Activated CD8-positive, alpha-beta memory T cell treated with anti-CD3 and anti-CD28 coated beads for 1 hour (primary cell): ENCODE results near the gene LIPA.
"Not testable (repeated sequence)": the region's sequence is repeated elsewhere in the genome, so short reads cannot be mapped to it uniquely, and the experiment has no call there.

Experiments
- DNase-seq, 2 donors: peaks; one replicate each; pipeline ENCODE4 v3.0.0-alpha.2; 2020; ENCODE audit warnings: low read depth in 1 of 2; ENCODE audit errors: extremely low read depth in 1 of 2

Gene LIPA

GRCh38 chr10:89171263-89171872, 80.2 kb downstream of the LIPA start:
- DNase-seq: no peak

- DNase-seq: not testable (repeated sequence)
These were observed 83.1 kb downstream of the LIPA start for GRCh38 chr10:89168354-89168900.

GRCh38 chr10:89167915-89168314, 83.7 kb downstream of the LIPA start:
- no peak for DNase-seq

GRCh38 chr10:89165923-89166322, 85.7 kb downstream of the LIPA start:
- no peak for DNase-seq

- no peak for DNase-seq
These were observed 86.7 kb downstream of the LIPA start for GRCh38 chr10:89164920-89165319.

GRCh38 chr10:89164080-89164479, 87.5 kb downstream of the LIPA start:
- no peak for DNase-seq
